Skeletal muscle satellite cell (primary cell): ENCODE measurements around the gene TANGO2.

Experiments
- H3K27me3 ChIP-seq: 2 replicates; pipeline ENCODE4 v1.7.0; 2013; ENCODE audit warnings: low read length; ENCODE audit not compliant: control insufficient read depth, insufficient read depth
- H3K36me3 ChIP-seq: 2 replicates; pipeline ENCODE4 v1.7.0; 2013; ENCODE audit warnings: mild to moderate bottlenecking, control low read depth, low read length; ENCODE audit not compliant: insufficient read depth
- H3K4me1 ChIP-seq: 2 replicates; pipeline ENCODE4 v1.7.0; 2013; ENCODE audit warnings: low read length; ENCODE audit not compliant: control insufficient read depth, insufficient read depth
- H3K4me2 ChIP-seq: 2 replicates; pipeline ENCODE4 v1.7.0; 2013; ENCODE audit warnings: mild to moderate bottlenecking, low read length
- H3K4me3 ChIP-seq: 2 replicates; pipeline ENCODE4 v1.7.0; 2013; ENCODE audit warnings: low read length
- H3K9ac ChIP-seq: 2 replicates; pipeline ENCODE4 v1.7.0; 2013; ENCODE audit warnings: mild to moderate bottlenecking, low read depth, low read length, moderate library complexity
- H3K9me3 ChIP-seq: replicated peaks from 2 replicates; pipeline ENCODE4 v1.7.0; 2013; ENCODE audit warnings: mild to moderate bottlenecking, control low read depth, low read length

TANGO2 gene

GRCh38 chr22:19998991-19999820, 21.7 kb upstream of the TANGO2 start:
- Histone ChIP-seq H3K9ac (no peak overlapping the region), H3K4me3 (no peak overlapping the region), H3K4me1 (peaks cover 32% of the 10 kb centered on the region), H3K9me3 (peaks cover 2% of the 10 kb centered on the region), H3K36me3 (no peaks in the 10 kb centered on the region), H3K27me3 (peaks cover 12% of the 10 kb centered on the region), H3K4me2 (no peak overlapping the region)

GRCh38 chr22:20000246-20001081, 20.4 kb upstream of the TANGO2 start:
- Histone ChIP-seq H3K4me2 (no peak overlapping the region), H3K9me3 (peaks cover 2% of the 10 kb centered on the region), H3K27me3 (peaks cover 12% of the 10 kb centered on the region), H3K9ac (no peak overlapping the region), H3K36me3 (no peaks in the 10 kb centered on the region), H3K4me1 (peaks cover 23% of the 10 kb centered on the region), H3K4me3 (no peak overlapping the region)

- Histone ChIP-seq H3K4me3 (no peak overlapping the region), H3K4me1 (peaks cover 16% of the 10 kb centered on the region), H3K27me3 (peaks cover 12% of the 10 kb centered on the region), H3K9ac (no peak overlapping the region), H3K36me3 (no peaks in the 10 kb centered on the region), H3K9me3 (peaks cover 2% of the 10 kb centered on the region), H3K4me2 (no peak overlapping the region)
These were observed 19.8 kb upstream of the TANGO2 start for GRCh38 chr22:20001082-20001638.

- Histone ChIP-seq H3K36me3 (no peaks in the 10 kb centered on the region), H3K9ac (no peak overlapping the region), H3K4me1 (peaks cover 8% of the 10 kb centered on the region), H3K4me2 (no peak overlapping the region), H3K27me3 (peaks cover 8% of the 10 kb centered on the region), H3K4me3 (no peak overlapping the region), H3K9me3 (peaks cover 2% of the 10 kb centered on the region)
These were observed 18.8 kb upstream of the TANGO2 start for GRCh38 chr22:20002128-20002527.

- Histone ChIP-seq H3K4me2 (no peak overlapping the region), H3K27me3 (peaks cover 3% of the 10 kb centered on the region), H3K4me1 (peaks cover 8% of the 10 kb centered on the region), H3K9me3 (peaks cover 2% of the 10 kb centered on the region), H3K9ac (no peak overlapping the region), H3K36me3 (no peaks in the 10 kb centered on the region), H3K4me3 (no peak overlapping the region)
These were observed 18.3 kb upstream of the TANGO2 start for GRCh38 chr22:20002636-20003035.

GRCh38 chr22:20003304-20003703, 17.6 kb upstream of the TANGO2 start:
- Histone ChIP-seq H3K27me3 (peaks cover 3% of the 10 kb centered on the region), H3K4me1 (peaks cover 8% of the 10 kb centered on the region), H3K9ac (no peak overlapping the region), H3K9me3 (peaks cover 2% of the 10 kb centered on the region), H3K4me3 (no peak overlapping the region), H3K36me3 (no peaks in the 10 kb centered on the region), H3K4me2 (no peak overlapping the region)

- no peaks in the 10 kb centered on the region for H3K27me3 ChIP-seq
- no peaks in the 10 kb centered on the region for H3K4me1 ChIP-seq
- peaks cover 2% of the 10 kb centered on the region for H3K9me3 ChIP-seq
- no peak overlapping the region for H3K9ac ChIP-seq
- H3K4me3 ChIP-seq, result no peak overlapping the region
- no peak overlapping the region for H3K4me2 ChIP-seq
- no peaks in the 10 kb centered on the region for H3K36me3 ChIP-seq
These were observed 16.4 kb upstream of the TANGO2 start for GRCh38 chr22:20004464-20004863.

- H3K4me1 ChIP-seq, result peaks cover 2% of the 10 kb centered on the region
- H3K9me3 ChIP-seq, result peaks cover 1% of the 10 kb centered on the region
- no peak overlapping the region for H3K4me2 ChIP-seq
- no peaks in the 10 kb centered on the region for H3K27me3 ChIP-seq
- H3K9ac ChIP-seq, result no peak overlapping the region
- no peak overlapping the region for H3K4me3 ChIP-seq
- no peaks in the 10 kb centered on the region for H3K36me3 ChIP-seq
These were observed 12.5 kb upstream of the TANGO2 start for GRCh38 chr22:20008221-20008995.

GRCh38 chr22:20009018-20009491, 11.9 kb upstream of the TANGO2 start:
- no peak overlapping the region for H3K4me2 ChIP-seq
- no peaks in the 10 kb centered on the region for H3K36me3 ChIP-seq
- H3K27me3 ChIP-seq, result no peaks in the 10 kb centered on the region
- H3K9me3 ChIP-seq, result no peaks in the 10 kb centered on the region
- H3K9ac ChIP-seq, result no peak overlapping the region
- H3K4me1 ChIP-seq, result peaks cover 2% of the 10 kb centered on the region
- no peak overlapping the region for H3K4me3 ChIP-seq

- Histone ChIP-seq H3K9me3 (no peaks in the 10 kb centered on the region), H3K27me3 (peaks cover 3% of the 10 kb centered on the region)
These were observed 11.2 kb upstream of the TANGO2 start for GRCh38 chr22:20009582-20010306.

More at GRCh38 chr22:20009582-20010306, 11.2 kb upstream of the TANGO2 start:
- Histone ChIP-seq H3K4me1 (peaks cover 2% of the 10 kb centered on the region), H3K36me3 (no peaks in the 10 kb centered on the region), H3K4me3 (no peak overlapping the region), H3K4me2 (no peak overlapping the region), H3K9ac (no peak overlapping the region)
